GM19324 (cell line): ENCODE results near the gene CELF2.
"Not testable (repeated sequence)": the region's sequence is repeated elsewhere in the genome, so short reads cannot be mapped to it uniquely, and the experiment has no call there.

Experiments
- ATAC-seq: cut with Tn5 transposase; IDR thresholded peaks from one replicate; pipeline ENCODE4 v1.9.1; 2021; ENCODE audit warnings: mild to moderate bottlenecking, moderate library complexity; ENCODE audit not compliant: unreplicated experiment, low FRiP score

Gene CELF2

DNA sequence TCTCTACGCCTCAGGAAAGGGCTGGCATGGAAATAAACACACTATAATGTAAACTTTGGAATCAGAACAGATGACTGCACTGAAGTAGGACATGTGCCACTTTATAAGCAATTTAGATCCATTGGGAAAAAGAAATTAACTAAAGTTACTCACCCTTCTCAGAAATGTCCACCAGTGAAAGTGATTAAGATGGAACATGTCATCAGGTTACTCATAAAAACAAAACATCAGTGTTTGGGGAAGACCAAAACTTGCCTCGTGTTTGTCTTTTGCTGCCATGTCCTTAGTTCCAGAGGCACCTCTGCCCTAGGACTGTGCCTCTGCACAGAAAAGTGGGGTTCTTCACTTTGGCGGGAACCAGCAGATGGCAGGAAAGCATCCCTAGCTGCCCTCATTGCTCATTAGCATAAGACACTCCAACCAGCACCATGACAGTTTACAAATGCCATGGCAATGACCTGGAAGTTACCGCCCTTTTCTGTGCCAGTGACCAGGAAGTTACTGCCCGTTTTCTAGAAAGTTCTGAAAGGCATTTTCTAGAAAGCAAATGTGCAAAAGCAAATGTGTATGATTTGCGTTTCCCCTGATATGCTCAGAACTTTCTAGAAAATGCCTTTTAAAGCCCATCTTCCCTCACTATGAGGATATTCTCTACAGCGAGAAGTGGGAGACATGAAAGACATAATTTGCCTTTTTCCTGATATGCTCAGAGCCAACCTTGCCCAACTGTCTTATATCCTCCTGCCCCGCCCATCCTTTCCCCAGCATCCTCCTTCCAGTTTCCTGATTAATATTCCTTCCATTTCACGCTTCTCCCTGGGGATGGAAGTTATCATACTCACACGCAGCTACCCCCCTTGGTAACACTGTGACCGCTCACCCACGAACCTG, 335.6 kb downstream of the CELF2 start:
- ATAC-seq: no peak

DNA sequence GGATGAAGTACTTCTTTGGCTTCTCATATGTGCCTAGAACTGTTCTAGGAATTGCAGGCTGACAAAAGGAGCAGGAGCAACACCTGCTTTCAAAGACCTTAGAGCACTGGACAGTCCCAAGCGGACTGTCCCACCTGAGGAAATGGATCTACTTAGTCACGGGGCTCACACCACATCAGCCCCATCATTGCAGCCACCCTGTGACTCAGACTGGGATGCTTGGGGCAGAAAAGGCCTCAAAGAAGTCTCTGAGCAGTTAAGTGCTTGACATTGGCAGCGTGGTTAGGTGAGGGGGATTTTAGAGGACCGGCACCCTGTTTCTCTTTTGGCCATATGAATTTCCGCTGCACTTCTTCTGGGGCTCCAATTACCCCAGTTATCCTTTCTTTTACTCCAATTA, 337.2 kb downstream of the CELF2 start:
- no peak for ATAC-seq

DNA sequence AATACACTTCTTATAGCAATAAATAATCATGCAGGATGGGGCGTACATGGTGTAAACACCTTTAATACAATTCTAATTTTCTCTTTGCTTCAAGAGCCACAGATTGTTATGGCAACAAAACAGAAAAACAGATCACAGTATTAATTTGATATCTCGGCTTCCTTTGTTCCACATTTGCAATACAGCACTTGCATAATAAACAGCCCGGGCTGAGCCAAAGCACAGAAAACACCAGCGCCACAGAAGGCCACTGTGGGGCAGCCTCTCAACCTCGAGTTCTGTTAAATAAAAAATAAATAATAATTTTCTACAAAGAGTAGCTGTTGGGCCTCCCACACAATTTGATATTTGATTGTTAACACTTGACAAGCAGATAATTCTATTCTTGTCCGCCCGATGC, 337.9 kb downstream of the CELF2 start:
- no peak for ATAC-seq

DNA sequence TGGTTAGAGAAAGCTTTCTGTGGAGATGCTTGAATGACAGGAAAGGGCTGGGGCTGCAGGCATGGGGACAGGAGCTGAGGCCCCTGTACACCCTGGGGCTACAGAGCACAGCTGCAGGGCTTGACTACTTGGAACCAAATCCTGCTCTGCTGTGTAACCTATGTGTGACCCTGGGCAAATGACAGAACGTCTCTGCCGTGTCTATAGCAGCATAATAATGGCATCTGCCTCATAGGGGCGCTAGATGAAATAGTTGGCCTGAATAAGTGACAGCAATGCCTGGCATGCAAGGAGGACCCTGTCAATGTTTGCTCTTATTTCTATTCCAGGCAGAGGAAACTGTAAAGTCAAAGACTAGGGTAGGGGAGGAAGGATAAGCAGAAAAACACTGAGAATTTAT, 339.8 kb downstream of the CELF2 start:
- ATAC-seq: no peak

DNA sequence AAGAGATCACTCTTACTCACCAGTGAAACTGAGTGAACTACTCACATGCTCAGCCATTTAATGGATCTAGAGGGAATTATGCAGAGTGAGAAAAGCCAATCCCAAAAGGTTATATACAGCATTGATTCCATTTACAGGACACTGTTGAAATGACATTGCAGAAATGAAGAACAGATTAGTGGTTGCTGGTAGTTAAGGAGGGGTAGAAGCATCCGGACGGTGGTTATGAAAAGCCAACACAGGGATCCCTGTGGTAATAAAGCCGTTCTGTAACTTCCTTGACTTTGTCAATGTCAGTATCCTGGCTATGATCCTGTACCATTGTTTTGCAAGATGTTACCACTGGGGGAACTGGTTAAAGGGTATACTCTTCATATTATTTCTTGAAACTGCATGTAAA, 340.3 kb downstream of the CELF2 start:
- ATAC-seq: no peak

DNA sequence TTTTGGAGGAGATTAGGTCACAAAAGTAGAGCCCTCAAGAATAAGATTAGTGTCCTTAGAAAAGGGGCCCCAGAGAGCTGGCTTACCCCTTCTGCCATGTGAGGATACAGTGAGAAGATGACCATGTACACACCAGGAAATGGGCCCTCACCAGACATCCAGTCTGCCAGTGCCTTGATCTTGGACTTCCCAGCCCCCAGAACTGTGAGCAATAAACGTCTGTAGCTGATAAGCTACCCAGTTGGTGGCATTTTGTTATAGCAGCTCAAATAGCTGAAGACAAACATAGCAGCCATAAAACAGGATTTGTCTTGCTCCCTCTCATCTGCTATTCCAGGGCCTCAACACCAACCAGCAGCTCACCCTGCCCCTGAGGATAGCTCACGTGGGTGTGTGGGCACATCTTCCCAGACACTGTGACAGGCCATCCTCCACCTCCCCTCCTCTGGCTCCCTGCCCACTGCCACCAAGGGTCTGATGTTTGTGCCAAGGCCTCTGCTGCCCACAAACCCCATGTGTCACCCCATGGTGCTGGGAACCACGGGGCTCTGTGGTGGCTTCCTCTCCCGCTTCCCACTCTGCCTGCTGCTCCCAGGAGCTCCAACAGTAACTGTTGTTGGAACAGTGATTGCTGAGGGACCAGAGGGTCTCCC, 341.4 kb downstream of the CELF2 start:
- no peak for ATAC-seq

DNA sequence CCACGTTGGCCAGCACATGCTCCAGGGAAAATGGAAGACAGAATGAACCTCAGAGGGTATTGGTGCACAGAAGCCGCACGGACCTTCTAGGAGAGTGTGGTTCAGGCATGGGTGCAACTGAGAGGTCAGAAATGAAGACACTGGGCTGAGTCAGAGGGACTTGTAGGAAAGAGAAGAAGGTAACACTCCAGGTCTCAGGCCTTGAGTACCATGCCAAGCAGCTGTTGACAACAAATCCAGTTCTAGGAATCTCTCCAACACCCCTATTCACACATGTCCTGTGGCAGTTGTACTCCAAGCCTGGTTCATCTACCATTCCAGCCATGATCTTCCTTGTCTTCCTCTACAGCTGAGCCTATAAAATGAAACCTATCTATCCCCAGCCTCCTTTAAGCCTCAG, 342.2 kb downstream of the CELF2 start:
- ATAC-seq: no peak

DNA sequence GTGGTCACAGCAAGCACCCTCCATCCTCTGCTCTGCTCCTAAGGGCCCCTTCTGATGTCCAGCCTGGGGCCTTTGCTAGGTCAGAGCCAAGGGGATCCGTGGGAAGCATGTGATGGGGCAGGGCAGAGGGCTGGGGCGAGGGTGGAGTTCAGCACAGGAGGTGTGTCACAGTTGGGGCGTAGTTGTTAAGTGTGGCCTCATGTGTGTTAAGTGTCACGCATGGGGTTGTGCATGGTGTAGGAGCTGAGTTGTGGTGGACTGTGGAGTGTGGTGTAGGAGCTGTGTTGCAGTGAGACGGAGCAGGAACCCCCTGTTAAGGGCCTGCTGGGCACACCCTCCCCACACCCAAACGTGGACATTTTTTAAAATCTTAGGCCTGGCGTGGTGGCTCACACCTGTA, 345.8 kb downstream of the CELF2 start:
- no peak for ATAC-seq

DNA sequence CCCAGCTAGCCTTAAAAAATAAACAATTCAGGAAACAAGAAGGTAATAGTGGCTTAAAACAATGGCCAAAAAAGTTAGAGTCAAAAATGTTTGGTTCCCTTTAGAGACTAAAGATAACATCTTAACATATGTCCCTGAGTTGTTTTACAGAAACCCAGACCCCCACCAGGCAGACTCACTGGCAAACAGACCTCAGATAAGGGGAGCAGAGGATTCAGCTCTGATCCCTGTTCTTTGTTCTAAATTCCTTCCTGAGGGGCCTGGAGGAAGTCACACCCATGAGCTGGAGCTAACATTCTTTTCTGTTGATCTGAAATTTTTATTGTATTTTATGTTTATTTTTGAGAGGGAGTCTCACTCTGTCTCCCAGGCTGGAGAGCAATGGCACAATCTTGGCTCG, 346.6 kb downstream of the CELF2 start:
- ATAC-seq: no peak

DNA sequence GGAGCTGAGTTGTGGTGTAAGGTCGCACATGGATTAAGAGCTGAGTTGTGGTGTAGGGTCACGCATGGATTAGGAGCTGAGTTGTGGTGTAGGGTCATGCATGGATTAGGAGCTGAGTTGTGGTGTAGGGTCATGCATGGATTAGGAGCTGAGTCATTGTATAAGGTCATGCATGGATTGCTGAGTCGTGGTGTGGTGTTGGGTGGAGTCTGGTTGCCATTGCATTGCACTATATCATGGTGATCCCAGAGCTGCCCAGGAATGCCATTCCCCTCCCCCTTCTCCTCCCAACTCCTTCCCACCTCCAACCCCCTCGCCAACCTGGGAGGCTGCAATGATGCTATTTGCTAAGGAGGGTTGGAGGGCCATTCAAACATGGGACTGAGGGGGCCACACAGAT, 349.2 kb downstream of the CELF2 start:
- ATAC-seq: not testable (repeated sequence)

DNA sequence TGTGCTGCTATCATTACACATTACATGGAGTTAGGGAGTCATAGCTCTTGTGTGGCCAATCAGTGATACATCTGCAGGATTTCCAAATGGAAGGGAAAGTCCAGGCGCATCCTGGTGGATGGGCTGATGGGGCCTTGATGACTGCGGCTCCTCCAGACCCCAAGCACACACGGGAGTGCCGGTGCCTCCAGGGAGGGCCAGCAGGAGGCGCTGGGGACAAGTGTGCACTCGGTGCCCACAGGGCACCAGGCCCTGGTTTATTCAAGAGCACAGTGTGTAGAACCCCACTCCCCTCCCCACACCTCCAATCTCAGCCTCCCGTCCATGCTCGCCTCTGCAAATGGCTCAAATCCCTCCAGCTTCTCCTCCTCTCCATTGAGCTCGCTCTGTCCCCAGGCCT, 349.8 kb downstream of the CELF2 start:
- ATAC-seq: no peak

DNA sequence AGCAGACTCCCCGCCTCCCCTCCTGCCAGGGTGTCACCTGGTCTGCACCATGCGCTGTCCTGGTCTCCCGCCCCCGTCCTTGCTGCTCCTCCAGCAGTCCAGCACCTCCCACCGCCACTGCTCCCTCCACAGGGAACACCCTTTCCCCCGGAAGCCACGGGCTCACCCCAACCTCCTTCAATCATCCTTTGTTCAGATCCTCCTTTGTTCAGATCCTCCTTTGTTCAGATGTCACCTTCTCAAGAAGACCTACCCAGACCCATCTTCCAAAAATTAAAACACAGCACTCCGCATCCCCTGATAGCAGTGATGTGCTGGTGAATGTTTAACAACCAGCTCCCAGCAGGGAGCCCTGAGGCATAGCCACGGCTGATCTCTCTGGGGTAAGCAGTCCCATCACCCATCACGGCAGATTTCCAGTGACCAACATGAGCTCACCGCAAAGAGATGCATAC, 356.1 kb downstream of the CELF2 start:
- ATAC-seq: no peak

DNA sequence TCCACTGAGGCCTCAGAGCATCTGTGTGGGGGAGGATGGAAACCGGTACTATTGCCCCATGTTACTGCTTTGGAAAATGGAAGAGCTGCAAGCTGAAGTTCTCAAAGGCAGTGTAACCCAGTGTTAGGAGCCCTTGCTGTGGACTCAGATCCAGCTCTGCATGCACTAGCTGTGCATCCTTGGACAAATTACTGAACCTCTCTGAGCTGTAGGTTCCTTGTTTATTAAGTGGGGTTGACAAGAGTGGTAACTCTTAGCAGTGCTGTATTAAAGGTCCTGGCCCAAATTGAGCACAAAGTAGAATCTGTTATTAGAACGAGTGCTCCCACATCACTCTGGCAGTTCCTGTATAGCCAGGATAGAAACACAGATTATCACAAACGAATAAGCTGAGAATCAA, 359.6 kb downstream of the CELF2 start:
- ATAC-seq: no peak

DNA sequence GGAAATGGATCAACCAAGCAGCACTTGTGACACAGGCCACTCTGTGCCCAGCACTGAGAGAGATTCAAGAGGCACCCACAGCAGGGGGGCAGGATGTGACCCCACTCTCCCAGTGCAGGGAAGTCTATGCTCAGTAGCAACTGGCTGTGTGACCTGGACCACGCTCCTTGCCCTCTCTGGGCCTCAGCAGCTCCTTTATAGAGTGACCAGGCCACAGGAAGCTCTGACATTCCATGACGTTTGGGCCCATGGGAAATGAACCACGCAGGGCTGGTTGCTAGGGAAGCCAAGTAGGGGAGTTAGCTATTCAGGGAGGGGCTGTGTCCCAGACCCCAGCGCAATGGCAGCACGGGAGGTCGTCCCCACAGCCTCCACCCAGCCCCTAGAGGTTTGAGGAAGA, 361.2 kb downstream of the CELF2 start:
- no peak for ATAC-seq

DNA sequence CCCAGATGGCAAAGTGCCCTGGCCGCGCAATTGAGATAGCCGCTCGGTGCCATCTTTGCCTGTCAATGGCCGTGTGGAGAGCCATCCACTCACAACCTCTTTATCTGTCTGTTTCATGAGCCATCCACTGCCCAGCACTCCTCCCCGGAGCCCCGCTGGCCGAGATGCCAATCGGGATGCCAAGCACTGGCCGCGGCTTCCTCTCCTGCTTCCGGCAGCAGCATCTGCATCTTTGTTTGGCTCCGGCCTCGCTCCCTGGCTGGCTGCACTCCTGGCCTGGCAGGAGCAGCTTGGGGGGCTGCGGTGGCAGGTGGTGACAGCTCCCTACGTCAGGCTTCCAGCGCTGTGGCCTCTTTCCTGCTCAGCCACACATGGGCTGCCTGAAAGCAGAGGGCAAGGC, 362.1 kb downstream of the CELF2 start:
- no peak for ATAC-seq

DNA sequence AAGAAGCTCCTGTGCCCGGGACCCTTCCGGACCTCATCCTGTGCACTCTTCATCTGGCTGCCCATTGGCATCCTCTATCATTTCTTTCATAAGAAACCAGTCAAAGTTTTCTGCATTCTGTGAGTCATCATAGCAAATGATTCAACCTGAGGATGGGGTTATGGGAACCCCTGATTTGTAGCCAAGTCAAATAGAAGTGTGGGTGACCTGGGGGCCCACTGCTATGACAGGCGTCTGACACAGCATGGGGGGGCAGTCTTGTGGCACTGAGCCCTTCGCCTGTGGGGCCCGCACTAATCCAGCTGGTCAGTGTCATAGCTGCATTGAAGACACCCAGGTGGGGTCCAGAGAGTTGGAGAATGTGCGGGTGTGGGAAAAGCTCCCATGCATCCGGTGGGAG, 363.4 kb downstream of the CELF2 start:
- ATAC-seq: no peak

DNA sequence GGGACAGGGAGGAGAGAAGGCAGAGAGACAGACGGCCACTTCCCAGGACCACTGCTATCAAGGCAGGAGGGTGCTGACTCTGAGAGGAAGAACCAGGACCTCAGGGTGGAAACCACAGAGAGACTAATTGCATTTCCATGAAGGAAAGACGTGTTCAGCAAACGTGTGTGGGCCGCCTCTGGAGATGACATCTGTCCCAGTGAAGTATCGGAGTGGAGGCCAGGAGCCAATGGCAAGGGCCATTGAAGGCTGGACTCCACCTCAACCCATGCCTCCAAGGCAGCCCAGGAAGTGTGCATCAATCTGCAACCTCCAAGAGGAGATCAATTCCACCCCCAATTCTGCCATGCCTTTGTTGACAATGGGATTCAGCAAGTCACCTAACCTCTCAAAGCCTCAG, 363.8 kb downstream of the CELF2 start:
- no peak for ATAC-seq

DNA sequence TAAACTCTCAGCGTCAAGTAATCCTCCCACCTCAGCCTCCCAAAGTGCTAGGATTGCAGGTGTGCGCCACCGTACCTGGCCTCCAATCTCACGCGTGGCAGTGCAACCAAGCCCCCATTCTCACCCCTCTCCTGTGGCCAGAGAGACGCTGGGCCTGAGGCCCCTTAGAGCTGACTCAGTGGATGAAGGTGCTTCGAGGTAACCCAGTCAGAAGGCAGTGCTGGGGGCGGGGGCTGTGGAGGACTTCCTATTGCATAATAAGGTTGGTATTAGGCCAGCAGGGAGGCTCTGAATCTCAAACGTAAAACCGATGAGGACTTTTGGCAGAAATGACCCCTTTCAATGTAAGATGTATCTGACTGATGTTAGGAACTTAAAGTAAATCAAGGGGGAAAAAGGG, 364.5 kb downstream of the CELF2 start:
- no peak for ATAC-seq

DNA sequence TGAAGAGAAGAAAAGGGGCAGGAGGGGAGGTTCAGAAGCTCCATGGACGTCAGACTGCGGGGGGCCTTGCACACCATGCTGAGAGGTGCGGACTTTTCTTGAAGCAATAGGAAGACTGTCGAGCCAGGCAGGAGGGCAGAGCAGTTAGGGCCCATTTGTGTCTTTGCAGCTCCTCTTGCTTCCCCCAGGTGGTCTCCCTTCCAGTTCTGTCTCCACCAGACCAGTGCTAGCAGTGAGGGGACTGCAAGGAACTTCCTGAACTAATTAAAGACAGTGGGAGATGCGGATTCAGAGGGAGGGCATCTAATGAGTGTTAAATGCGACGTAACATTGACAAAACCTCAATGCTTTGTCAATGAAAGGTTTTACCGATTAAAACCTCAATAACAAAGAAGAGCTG, 368.4 kb downstream of the CELF2 start:
- ATAC-seq: no peak
